Activated effector memory CD4-positive, alpha-beta T cell treated with anti-CD3 and anti-CD28 coated beads, Interleukin-2, amount 50 U/mL, for 16 hours (primary cell): Measurements from ENCODE around the gene CCDC24.

ENCODE experiments used
- DNase-seq: peaks from one replicate; pipeline ENCODE4 v3.0.0-alpha.2; 2020

The CCDC24 gene

DNA sequence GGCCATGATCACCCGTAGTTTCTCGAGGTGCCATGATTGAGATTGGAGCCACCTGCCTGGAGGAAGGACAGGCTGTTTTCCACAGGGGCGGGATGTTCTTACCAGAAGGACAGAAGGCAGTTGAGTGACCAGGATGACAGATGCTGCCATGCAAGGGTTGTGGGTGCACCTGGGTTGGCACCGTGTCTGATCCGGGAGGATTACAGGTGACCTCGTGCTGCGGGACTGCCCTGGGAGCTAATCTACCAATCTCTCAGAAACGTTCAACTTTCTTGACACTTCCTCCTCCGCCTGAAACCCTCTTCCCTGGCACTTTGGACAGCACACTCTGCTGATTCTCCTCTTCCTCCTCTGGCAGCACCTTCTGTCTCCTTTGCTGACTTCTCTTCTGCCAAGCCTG, 53.7 kb downstream of the CCDC24 start:
- DNase-seq = no peak
